Spleen (tissue), 7 donors: ENCODE data around the gene SHKBP1.

ENCODE experiments used
- CTCF ChIP-seq, 11 experiments: fragments of 200-600 bp in 7 of 11; fragments of 450-650 bp in 4 of 11; sonication (generic) in 4 of 11; IDR thresholded peaks in 8 of 11; conservative IDR thresholded peaks in 3 of 11; 1 replicate in 7 of 11; 2 replicates in 4 of 11; pipeline versions ENCODE4 v1.4.0 to v1.8.0; 2016 to 2021; ENCODE audit warnings: antibody characterized with exemption in 11 of 11, inconsistent platforms in 4 of 11, mild to moderate bottlenecking in 1 of 11
- POLR2A ChIP-seq, 3 donors: fragments of 450-650 bp; IDR thresholded peaks; one replicate each; pipeline ENCODE4 v1.5.1; 2017; ENCODE audit warnings: antibody characterized with exemption in 3 of 3, mild to moderate bottlenecking in 1 of 3
- POLR2AphosphoS5 ChIP-seq, 3 donors: sonication (generic); formaldehyde crosslinking; IDR thresholded peaks; one replicate each; pipeline ENCODE4 v1.5.1; 2017; ENCODE audit warnings: antibody characterized with exemption in 3 of 3
- donor health status: DM: no; HTN: no; CAD: no; lungs with moderate emphysema.
- donor health status: DM: no; HTN: no; CAD: no.
- donor health status: DM: no; HTN: no; CAD: no.

GRCh38 chr19:40586611-40587010, 9.9 kb downstream of the SHKBP1 start:
- TF ChIP-seq CTCF (IDR thresholded peaks at IDR 0.05 in 8 of 11, conservative IDR thresholded peaks at IDR 0.05 in 3 of 11) = no peak
- no peak for TF ChIP-seq POLR2A (IDR thresholded peaks at IDR 0.05)
- peak in 1 of 3 donors; percentile 18 for TF ChIP-seq POLR2AphosphoS5 (IDR thresholded peaks at IDR 0.05)
